NCI-H2081 treated with DMSO at 0.1 percent for 48 hours (cell line): ENCODE measurements around the gene INO80E.
A peak's percentile ranks its signal among the peaks of the same experiment; 100 is the strongest.

Experiments
- DNase-seq: peaks from one replicate; lab custom pipeline; 2025; lab: John Stamatoyannopoulos, UW

INO80E gene

DNA sequence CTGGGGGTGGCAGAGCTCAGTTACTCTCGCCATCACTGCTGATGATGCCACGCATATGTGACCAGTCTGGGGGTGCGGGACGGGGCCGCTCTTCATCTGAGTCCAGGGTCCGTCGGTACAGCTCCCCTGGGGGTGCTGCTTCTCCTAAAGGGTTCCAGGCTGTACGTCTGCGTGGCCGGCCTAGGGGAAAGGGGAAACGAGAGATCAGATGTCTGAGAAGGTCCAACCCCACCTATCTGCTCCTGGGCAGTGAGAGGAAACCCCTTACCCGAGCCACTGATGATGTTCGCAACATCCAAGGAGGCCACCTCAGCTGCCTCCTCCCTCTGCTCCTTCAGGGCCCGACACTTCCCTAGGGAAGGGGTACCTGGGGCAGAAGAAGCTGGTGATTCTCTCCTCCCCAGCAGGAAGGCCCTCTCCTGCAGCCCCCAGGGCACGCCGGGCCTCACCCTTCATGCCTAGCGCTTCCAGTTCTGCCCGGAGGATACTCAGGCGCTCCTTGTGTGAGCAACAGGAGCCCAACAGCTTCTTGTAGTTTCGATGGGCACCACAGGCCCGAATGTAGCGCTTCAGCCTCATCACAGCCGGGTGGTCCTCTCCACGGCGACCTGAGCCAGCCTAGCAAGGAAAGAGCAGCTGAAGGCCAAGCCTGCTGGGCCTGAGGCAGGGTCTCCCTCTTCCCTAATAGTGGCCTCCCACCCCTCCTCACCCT, 2.7 kb upstream of the INO80E start:
- DNase-seq: no peak

DNA sequence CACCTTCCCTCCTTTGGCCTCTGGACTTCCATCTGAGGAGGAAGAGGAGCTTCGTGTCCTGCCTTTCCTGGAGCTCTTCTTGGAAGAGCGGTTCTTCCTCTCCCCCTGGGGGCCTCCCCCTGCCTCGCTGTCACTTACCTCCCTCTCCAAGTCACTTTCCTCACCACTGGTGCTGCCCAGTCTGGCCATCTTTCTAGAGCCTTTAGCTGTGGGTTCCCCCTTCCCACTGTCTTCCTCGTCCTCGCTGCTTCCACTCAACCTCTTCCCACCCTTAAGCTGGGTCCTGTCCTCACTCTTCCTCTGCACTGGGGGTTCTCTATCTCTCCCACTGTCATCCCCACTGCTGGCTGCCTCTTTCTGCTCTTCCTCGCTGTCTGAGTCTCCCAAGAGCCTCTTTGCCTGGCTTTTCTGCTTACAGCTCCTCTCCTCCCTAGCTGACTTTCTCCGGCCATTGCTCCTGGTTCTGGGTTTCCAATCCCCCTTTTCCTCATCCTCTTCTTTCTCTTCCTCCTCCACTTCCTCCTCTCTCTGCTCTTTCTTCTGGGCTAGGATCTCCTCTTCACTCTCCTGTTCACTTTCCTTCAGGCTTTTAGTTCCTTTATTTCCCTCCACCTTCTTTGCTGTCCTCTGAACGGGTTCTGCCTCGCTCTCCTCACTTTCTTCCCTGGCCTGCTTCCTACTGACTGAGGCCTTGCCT, 2.0 kb upstream of the INO80E start:
- no peak for DNase-seq

DNA sequence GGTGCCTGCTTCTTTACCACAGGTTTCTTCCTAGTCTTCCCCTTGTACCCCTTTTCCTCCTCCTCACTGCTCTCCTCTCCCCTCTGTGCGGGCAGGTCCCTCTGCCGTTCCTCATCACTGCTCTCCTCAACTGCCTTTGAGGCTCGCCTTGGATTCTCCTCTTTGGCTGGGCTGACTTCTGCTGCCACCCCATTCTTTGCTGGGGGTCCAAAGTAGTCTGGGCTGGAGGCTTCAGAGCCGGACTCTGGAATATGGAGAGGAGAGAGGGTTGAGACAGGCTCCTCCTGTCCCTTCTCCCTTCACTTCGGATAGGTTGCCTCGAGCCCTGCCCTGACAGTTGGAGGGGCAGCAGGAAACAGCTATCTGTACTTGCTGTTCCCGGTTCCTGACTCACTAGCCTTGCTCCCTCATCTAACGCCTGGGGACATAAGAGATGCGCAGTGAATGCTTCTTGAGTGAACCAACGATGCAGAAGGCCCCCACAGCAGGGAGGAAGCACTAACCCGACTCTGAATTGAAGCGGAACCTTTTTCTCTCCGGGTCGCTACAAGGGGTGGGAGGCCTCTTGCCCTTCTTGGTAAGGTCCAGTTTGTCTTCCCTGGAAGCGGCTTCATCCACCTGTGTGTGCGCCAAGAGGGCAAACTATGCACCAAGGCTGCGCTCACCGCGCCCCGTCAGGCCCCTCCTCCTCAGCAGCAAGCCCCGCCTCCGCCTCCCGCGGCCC, 1.3 kb upstream of the INO80E start:
- DNase-seq: no peak

DNA sequence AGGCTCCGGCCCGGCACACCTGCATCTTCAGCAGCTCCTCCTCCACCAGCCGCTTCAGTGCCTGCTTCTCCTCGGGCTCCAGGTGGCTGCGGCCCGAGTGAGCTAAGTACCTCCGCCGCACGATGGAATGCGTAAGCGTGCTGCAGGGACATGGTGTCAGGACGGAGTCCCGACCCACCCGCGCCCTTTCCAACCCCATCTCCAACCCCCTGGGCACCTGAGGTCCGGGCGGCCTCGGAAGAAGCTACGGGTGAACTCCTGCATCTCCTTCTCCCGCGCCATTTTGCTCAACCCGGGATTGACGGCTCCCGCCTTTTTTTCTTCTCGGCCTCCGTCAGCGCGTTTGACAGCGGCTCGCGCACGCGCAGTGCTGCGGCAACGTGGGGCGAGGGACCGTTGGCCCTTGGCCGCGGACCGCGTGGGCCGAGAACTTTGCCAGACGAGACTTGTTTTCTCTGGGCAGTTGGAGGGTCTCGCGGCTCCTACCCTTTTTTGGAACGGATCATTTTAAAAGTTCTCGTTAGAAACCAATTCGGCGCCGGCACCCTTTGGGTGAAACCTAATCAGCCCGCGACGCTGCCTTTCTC, 624 bp upstream of the INO80E start, which contains the start of gene HIRIP3:
Gene HIRIP3 (minus strand): TSS at position 294 of the 587 bp plus-strand sequence. CDS start 12 bp downstream, at position 282.
- peak; percentile 26 for DNase-seq

DNA sequence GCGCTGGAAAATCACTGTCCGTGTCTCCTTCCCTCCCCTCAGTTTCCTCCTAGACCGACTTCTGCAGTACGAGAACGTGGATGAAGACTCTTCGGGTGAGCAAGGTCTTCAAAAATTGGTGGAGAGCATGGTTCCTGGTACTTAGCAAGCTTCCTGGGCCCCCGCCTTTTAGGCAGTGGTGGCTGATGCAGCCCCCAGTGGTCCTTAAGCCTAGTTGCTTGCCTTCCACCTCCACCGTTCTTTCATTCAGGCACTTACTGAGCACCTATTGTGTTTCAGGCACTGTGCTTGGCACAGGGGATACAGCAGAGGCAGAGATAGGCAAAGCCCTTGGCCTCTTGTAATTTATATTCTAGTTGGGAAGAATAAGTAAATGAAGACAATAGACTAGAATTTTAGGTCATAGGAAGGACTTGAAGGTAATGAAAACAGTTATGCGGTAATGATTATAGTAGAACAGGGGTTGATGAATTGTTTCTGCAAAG, 767 bp downstream of the INO80E start:
- DNase-seq: no peak

DNA sequence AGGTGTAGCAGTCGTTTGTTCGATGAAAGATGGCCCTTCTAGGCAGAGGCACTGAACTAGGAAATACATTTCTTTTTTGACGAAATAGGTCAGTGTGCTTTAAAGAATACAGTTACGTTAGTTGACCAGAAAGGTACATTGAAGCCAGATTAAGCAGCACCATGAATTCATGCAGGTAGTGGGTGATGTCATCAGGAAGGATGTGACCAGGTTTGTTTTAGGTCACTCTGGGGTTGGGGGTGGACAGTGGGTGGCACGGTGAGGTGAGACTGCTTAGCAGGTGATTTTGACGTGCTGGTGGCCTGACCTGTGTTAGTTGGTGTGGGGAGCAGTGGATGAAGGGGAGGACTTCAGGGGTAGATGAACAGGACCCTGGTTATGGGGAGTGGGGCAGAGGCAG, 3.6 kb downstream of the INO80E start:
- no peak for DNase-seq

DNA sequence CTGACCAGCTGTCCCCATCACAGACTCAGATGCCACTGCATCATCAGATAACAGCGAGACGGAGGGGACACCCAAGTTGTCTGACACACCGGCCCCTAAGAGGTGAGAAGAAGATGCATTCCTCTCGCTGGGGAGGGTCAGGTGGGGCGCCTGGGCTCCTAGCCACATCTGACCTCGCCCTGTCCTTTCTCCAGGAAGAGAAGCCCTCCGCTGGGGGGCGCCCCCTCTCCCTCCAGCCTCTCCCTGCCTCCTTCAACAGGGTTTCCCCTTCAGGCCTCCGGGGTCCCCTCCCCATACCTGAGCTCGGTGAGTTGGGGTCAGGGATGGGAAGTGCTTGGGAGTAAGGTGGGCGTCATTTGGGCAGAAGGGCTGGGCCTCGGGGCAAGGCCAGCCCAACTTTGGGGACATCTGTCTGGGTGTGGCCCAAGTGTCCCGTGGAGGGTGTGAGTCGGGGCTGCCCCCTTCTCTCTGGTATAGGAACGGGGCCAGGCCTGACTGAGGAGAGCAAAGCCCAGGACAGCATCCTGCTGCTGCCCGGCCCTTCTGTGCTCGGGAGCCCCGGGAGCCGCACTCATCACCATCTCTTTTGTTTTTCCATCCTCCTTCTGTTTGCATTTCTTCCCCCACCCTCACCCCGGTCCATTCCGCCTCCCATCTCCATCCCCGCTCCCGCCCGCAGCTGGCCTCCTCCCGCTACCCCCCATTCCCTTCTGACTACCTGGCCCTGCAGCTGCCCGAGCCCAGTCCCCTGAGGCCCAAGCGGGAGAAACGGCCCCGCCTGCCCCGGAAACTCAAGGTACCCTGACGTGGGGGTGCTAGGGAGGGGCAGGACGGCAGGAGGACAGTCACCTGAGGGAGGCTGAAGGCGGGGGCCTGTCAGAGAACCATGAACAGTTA, 4.9 kb downstream of the INO80E start:
- DNase-seq: no peak

DNA sequence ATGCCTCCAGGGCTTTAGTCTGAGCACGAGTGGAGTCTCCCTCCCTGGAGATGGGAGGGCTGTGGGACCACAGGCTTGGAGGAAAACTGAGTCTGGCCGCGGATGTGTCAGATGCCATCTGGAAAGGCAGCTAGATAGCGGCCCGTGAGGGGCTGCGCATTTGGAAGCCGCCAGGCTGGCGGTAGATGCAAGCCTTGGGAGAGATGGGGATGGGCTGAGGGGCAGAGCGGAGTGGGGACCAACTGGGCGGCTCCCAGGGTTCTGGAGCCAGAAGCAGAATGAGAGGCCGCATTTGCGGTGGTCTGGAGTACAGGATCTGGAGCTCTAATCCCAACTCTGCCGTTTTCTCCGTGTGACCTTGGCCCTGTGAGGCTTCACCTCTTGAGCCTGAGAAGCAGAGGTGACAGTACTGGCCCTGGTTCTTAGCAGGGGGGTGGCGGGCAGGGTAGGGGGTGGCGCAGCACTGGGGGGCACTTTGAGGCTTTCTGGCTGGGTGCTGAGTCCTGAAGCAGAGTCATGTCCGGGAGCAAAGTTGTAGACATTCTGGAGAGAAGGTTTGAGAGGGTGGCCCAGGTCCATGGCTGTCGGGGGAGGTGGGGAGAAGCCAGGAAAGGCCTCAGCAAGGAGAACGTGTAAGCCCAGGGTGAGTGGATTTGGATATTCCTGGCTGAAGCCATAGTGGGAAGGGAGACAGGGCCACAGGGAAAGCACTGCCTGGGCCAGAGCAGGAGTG, 6.7 kb downstream of the INO80E start:
- DNase-seq: no peak

DNA sequence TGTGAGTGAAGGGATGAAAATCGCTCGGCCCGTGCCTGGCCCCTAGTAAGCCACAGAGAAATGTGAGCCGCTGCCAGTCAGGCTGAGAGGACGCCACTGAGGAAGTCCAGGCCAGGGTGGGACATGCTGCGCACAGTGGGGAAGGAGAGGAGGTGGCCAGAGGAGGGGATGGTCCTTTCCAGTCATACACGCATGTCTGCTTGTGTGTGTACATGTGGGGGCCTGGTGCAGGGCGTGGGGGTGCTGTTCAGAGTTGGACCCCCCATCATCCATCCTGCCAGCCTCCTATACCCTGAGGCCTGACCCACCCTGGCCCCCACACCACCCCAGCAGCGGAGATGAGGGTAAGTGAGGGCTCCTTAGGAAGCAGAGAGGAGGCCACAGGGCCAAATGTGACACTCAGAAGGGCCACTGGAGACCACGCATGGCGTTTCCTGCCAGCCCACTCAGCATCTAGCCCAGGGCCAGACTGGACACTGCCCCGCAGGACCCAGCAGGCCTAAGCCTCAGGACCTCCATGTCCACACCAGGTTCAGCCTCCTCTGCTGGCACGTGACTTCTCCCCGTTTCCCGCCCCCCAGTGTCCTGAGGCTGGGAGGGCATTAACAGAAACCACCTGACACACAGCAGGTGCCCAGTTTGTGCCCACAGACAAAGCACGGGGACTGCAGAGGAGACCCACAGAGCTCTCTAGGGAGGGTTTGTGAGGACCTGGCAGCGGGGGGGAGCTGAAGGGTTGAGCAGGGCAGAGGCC, 7.8 kb downstream of the INO80E start:
- no peak for DNase-seq

DNA sequence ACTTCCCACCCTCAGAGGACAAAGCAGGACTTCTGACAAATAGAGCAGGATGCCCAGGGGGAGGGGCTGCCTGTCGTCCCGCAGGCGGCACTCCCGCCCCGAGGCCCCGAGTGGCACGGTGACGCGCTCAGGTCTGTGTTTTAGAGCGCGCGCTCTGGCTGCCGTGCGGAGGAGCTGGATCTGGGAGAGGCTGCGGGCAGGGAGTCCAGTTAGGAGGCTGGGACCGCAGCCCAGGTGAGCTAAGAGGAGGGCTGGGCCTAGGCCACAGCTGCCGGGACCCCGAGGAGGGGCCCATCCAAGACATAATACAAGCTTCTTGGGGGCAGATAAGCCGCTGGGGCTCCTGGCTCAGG, 8.4 kb downstream of the INO80E start:
- DNase-seq: no peak

DNA sequence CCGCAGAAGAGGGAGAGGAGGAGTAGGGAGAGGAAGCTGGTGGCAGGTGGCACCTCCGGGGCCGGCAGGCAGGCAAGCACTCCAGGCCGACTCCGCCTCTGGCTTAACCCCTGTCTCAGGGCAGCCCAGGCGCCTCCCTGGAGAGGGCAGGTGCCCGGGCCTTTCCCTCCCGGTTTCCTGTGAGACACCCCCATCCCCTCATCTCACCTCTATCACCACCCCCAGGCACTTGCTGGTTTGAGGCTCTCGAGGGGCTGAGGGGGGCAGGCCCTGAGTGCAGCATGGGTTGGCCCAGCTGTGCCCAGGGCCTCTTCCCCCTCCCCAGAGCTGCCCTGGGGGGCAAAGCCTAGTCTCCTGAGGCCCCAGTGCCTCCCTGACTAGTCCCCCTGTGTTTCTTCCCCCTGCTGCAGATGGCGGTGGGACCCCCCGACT, 8.8 kb downstream of the INO80E start:
- no peak for DNase-seq

DNA sequence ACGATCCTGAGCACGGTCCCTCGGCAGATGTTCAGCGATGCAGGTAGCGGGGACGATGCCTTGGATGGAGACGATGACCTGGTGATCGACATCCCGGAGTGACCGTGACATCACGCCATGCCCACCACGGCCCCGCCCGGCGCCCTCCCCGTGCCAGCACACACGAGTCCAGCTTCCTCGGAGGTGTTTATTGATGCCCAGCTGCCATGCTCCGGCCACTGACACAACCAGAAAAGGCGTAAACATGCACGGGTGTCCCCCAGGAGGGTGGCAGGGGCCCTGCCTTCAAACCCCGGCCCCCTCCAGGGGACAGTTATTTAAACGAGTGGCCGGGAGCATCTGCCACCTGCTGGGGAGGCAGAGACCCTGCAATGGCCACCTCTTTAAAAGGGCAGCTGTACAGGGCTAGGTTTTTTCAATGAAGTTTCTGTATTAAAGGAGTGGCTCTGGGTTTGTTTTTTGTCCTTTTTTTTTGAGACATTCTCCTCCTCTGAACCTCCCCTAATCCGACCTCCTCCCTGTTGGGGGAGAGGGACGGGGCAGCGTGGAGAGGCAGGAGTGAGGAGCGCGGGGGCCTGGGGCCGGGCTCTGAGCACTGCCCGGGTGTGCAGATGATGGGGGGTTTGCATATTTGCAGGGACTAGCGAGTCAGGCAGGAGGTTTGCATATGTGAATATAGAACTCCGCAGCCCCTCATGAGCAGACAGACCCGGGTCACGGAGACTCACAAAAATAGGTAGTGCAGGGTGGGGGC, 9.5 kb downstream of the INO80E start:
- DNase-seq: no peak

DNA sequence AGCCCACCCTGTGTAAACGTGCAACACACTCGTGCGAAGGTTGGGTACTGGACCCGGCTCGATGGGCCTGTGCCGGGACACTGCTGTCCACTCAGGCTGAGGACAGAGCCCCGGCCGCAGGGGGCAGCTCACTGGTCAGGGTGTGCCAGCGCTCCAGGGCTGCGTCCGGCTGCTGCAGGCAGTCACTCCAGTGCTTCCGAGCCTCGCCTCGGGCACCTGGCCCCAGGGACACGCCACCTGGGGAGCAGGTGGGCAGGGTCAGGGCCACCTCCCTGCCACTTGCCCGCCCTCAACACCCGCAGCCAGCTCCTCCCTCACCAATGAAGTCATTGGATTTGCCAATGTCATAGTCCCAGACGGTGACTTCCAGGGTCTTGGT, 10.0 kb downstream of the INO80E start:
- DNase-seq: no peak

DNA sequence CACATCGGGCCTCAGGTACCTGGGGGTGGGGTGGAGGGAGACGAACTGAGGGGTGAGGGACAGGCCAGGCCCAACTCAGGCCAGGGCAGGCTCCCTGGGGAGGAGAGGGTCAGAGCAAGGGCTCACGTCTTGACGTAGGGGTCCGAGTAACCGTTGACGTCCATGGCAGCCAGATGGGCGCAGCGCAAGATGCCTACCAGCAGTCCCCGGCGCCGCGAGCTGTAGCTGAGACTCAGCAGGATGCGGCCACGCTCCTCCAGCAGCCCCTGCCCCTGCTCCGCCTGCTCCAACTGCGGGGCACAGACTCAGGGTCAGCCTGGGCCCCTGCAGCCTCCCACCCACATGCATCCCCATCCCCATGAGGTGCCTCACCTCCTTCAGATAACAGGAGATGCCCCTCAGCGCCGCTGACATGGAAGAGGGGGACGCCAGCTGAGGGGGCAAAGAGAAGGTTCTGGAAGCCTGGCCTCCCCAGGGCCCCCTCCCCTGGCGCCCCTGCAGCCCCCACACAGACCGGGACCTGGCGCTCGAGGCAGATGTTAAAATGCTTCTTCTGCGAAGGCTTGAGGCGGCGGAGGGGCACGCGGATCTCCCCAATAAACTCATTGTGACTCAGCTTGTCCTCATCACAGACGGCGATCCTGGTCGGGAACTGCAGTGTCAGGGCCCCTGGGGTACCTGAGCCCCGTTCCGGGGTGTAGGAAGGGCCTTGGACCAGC, 10.8 kb downstream of the INO80E start:
- DNase-seq: no peak

DNA sequence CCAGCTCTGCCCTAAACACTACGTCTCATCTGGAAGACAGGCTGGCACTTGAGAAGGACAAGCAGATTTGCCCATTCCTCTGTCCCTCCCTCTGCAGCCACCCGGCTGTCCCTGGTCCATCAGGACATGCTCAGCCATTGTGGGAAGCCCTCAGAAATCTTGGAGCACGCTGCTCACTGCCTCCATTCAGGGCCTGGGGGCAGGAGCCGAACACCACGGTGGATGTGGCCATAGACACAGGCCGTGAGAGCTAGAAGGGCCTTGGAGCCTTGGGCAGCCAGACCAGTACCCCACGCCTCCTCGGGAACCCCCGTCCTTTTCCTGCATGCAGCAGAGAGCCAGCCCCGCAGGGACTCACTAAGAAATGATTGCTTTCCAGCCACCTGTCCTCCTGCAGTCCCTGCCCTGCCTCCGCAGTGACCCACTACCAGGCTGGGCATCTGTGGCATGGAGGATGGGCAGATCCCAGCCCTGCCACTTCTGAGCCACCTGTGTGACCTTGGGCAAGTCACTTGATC, 11.4 kb downstream of the INO80E start:
- DNase-seq: no peak

DNA sequence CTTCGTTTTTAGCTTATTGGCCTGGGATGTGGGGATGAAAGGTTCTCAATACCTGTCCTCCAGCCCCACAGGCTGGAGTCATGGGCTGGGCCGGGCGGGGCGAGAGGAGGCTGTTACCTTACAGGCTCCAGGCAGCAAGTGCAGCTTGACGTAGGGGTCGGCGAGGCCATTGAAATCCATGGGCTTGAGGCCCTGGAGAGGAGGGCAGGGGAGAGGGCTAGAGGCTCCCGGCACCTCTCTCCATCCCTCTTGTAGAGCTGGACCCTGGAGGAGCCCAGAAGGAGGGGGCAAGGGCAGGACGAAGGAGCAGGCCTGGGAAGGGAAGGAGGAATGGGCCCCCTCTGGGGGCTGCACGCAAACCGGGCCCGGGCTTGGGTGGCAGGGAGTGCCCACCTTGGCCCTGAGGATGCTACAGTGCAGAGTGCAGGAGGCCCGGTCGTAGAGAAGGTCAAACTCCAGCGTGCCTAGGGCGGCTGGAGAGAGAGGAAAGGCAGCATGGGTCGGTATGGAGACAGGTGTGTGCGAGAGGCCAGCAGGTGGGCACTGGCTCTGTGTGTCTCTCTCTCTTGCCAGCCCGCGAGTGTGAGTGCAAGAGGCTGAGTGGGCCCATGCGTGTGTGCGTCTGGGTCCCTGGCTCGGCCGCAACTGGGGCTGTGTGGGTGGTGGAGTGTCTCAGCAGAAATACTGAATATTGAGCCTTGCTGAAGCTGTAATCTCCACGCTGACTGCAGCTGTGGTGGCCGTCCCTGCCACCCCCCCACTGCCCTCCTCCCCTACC, 13.2 kb downstream of the INO80E start:
- DNase-seq: no peak

DNA sequence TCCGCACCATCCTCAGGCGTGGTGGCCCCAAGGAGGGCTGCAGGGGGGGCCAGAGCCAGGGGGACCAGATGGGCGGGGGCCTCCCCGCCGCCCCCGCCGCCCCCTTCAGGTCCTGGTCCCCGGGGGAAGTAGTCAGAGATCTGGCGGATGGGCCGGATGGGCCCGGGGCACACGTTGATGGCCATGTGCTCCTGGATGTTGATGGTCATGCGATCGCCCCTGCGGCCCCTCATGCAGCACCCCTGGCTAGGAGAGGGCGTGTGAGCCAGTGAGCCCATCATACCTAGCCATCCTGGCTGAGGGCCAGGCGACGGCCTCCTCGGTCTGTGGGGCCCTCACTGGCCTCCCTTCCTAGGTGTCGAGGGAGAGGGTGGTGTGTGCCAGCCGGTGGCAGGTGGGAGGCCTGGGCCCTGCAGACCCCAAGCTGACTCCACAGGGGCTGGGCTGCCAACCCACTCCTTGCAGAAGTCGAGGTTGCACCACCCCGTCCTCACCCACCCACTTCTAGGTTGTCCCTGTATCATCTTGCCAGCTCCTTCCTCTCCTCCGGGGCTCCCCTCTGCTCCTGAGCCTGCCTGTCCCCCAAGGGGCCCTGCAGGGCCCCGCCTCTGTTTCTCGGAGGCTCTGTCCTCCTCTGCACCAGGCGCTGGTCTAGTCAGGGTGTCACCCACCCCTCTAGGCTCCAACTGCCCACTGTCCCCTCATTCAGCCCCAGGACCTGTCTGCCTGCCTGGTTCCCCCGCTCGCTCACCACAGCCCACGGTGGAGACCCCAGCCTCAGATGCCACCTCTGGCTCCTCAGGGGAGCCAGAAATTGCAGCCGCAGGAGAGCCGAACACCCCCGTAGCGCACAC, 14.2 kb downstream of the INO80E start:
- DNase-seq: no peak
